HCT116 (cell line): ENCODE measurements around the gene CHTOP. TPM values are rescaled to one million over a fixed set of nuclear protein-coding genes. Genes with fewer than 3 reads are reported as not detected.
A peak's percentile ranks its signal among the peaks of the same experiment; 100 is the strongest.

ENCODE experiments used
- ATAC-seq: fragments of 200-7000 bp; cut with Tn5 transposase; 2 replicates; pipeline ENCODE4 v1.9.1; 2020; ENCODE audit warnings: mild to moderate bottlenecking, moderate library complexity
- BruUV-seq: library from RNA; stranded (reverse); fragments of 400-500 nt; replicated peaks from 2 replicates; lab custom pipeline; 2021; lab: Mats Ljungman, UMichigan
- CTCF ChIA-PET: fragments of 300-600 bp; sonication (Branson Sonifier 250); formaldehyde crosslinking; loops from one replicate; lab custom pipeline; 2021; ENCODE audit warnings: antibody characterized with exemption; lab: Charles Lee
- POLR2A ChIA-PET: fragments of 300-600, 350-600 bp; sonication (Branson Sonifier 250); formaldehyde crosslinking; loops from one replicate; lab custom pipeline; 2021; ENCODE audit warnings: antibody characterized with exemption; lab: Charles Lee
- RAD21 ChIA-PET, 2 experiments: fragments of 300-600 bp; sonication (Branson Sonifier 250); formaldehyde crosslinking; loops; one replicate each; lab custom pipeline; 2023; ENCODE audit warnings: low total read pairs in 2 of 2; ENCODE audit not compliant: uncharacterized antibody in 2 of 2, unreplicated experiment in 2 of 2, low non-redundant PET in 1 of 2; lab: Charles Lee
- DNase-seq: peaks from one replicate; pipeline ENCODE4 v3.0.0-alpha.2; 2010; ENCODE audit warnings: low read depth, low spot score
- H2AFZ ChIP-seq: fragments of 200-600 bp; shearing (Covaris generic), sonication (generic); 2 replicates; pipeline ENCODE4 v1.6.1; 2017; ENCODE audit warnings: low read depth, mixed run types, mixed read lengths, antibody characterized with exemption, low read length; ENCODE audit not compliant: poor library complexity, severe bottlenecking
- H3K27ac ChIP-seq: 2 replicates; pipeline ENCODE4 v1.5.1; 2012; ENCODE audit warnings: low read depth, low read length
- H3K27me3 ChIP-seq: fragments of 200-600 bp; sonication (generic); 2 replicates; pipeline ENCODE4 v1.6.1; 2016; ENCODE audit warnings: mixed run types, low read length, mixed read lengths; ENCODE audit not compliant: insufficient read depth
- H3K36me3 ChIP-seq, 2 experiments: fragments of 200-500 bp in 1 of 2; fragments of 200-600 bp in 1 of 2; sonication (Bioruptor generic) in 1 of 2; sonication (generic) in 1 of 2; 2 replicates each; pipeline versions ENCODE4 v1.5.1 to v1.6.1; 2014 to 2016; ENCODE audit warnings: low read length in 2 of 2, inconsistent platforms in 1 of 2, mixed read lengths in 1 of 2, mixed run types in 1 of 2; ENCODE audit not compliant: insufficient read depth in 2 of 2, control insufficient read depth in 1 of 2
- H3K4me1 ChIP-seq, 2 experiments: fragments of 200-600 bp in 1 of 2; sonication (generic) in 1 of 2; 2 replicates each; pipeline versions ENCODE4 v1.5.1 to v1.6.1; 2012 to 2017; ENCODE audit warnings: low read length in 2 of 2, inconsistent platforms in 1 of 2, mild to moderate bottlenecking in 1 of 2, mixed read lengths in 1 of 2, mixed run types in 1 of 2, moderate library complexity in 1 of 2; ENCODE audit not compliant: insufficient read depth in 2 of 2, control insufficient read depth in 1 of 2
- H3K4me2 ChIP-seq: fragments of 200-600 bp; sonication (generic); 2 replicates; pipeline ENCODE4 v1.6.1; 2017; ENCODE audit warnings: mixed run types, low read length, mixed read lengths
- H3K4me3 ChIP-seq, 2 experiments: fragments of 200-600 bp in 1 of 2; sonication (generic) in 1 of 2; replicated peaks in 1 of 2; 2 replicates each; pipeline ENCODE4 v1.5.1; 2011 to 2016; ENCODE audit warnings: low read length in 2 of 2, control low read depth in 1 of 2, low read depth in 1 of 2, mild to moderate bottlenecking in 1 of 2, mixed read lengths in 1 of 2, mixed run types in 1 of 2
- H3K79me2 ChIP-seq: fragments of 200-600 bp; sonication (generic); 2 replicates; pipeline ENCODE4 v1.6.1; 2017; ENCODE audit warnings: mild to moderate bottlenecking, mixed run types, low read length, moderate library complexity, mixed read lengths; ENCODE audit not compliant: insufficient read depth
- H3K9ac ChIP-seq: fragments of 200-600 bp; sonication (generic); 2 replicates; pipeline ENCODE4 v1.6.1; 2016; ENCODE audit warnings: low read length, mixed read lengths
- H3K9me2 ChIP-seq: fragments of 200-600 bp; sonication (generic), shearing (Covaris generic); 2 replicates; pipeline ENCODE4 v1.6.1; 2017; ENCODE audit warnings: mixed run types, mild to moderate bottlenecking, moderate library complexity; ENCODE audit not compliant: insufficient read depth
- H3K9me3 ChIP-seq, 2 experiments: fragments of 200-500 bp in 1 of 2; fragments of 200-600 bp in 1 of 2; sonication (Bioruptor generic) in 1 of 2; sonication (generic) in 1 of 2; 2 replicates each; pipeline ENCODE4 v1.6.1; 2014 to 2017; ENCODE audit warnings: low read length in 2 of 2, mixed read lengths in 2 of 2, inconsistent platforms in 1 of 2, low read depth in 1 of 2, mild to moderate bottlenecking in 1 of 2, mixed run types in 1 of 2, moderate library complexity in 1 of 2; ENCODE audit not compliant: control insufficient read depth in 1 of 2, insufficient read depth in 1 of 2
- H4K20me1 ChIP-seq: fragments of 200-600 bp; sonication (generic), shearing (Covaris generic); 2 replicates; pipeline ENCODE4 v1.6.1; 2017; ENCODE audit warnings: mixed run types, mild to moderate bottlenecking, moderate library complexity; ENCODE audit not compliant: insufficient read depth
- CBX3 ChIP-seq: IDR thresholded peaks from 2 replicates; pipeline ENCODE4 v1.6.1; 2012; ENCODE audit warnings: low read depth
- CEBPB ChIP-seq: IDR thresholded peaks from 2 replicates; pipeline ENCODE4 v1.6.1; 2012; ENCODE audit warnings: low read depth
- EGR1 ChIP-seq: IDR thresholded peaks from 2 replicates; pipeline ENCODE4 v1.6.1; 2012; ENCODE audit warnings: low read depth
- SIN3A ChIP-seq: IDR thresholded peaks from 2 replicates; pipeline ENCODE4 v1.6.1; 2012; ENCODE audit warnings: low read depth
- SP1 ChIP-seq: IDR thresholded peaks from 2 replicates; pipeline ENCODE4 v1.6.1; 2012; ENCODE audit warnings: low read depth
- SRF ChIP-seq: IDR thresholded peaks from 2 replicates; pipeline ENCODE4 v1.6.1; 2012; ENCODE audit warnings: low read depth
- TCF7L2 ChIP-seq: IDR thresholded peaks from 2 replicates; pipeline ENCODE4 v1.7.0; 2011; ENCODE audit warnings: borderline replicate concordance, inconsistent platforms; ENCODE audit not compliant: insufficient read depth, insufficient read length; ENCODE audit errors: extremely low read depth
- YY1 ChIP-seq: IDR thresholded peaks from 2 replicates; pipeline ENCODE4 v1.6.1; 2011; ENCODE audit warnings: low read length, low read depth, moderate library complexity, mild to moderate bottlenecking; ENCODE audit not compliant: insufficient replicate concordance; ENCODE audit errors: extremely low read depth
- intact Hi-C: fragments of 100-400 bp; cut with micrococcal nuclease; formaldehyde crosslinking; loops from 2 replicates; pipeline ENCODE4 v1.10.0; 2022
- total RNA-seq: library from RNA; stranded (reverse); gene quantifications from one replicate; pipeline ENCODE4 v1.2.1, GENCODE V29; 2021; ENCODE audit not compliant: unreplicated experiment
- TF ChIP-seq, protein P1 (sequence below): IDR thresholded peaks from 2 replicates; pipeline ENCODE4 v1.6.1; 2011; ENCODE audit warnings: mild to moderate bottlenecking, low read length, moderate library complexity; ENCODE audit not compliant: insufficient replicate concordance; ENCODE audit errors: extremely low read depth

CHTOP gene
- total RNA-seq, 1 experiment from 2014 or later: 110 TPM

DNA sequence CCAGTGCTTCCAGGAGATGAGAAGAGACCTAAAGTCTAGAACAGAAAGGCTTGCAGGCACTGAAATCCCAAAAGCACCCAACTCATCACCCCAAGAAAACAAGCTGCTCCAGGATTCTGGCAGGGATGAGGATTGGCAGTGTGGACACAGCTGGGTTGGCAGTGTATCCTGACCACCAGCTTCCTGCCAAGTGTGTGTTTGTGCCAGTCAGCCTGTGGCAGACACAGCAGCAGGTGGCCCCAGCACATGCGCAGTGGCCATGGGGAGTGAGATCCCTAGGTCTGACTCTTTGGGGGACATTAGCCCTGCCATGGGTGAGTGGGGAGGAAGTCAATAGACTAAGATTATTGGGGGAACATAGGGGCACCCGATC lies 16.0 kb downstream of the CHTOP start:
- no peaks in the 10 kb centered on the region for H3K27me3 ChIP-seq
- BruUV-seq: no TSS peak
- TF ChIP-seq, protein P1, sequence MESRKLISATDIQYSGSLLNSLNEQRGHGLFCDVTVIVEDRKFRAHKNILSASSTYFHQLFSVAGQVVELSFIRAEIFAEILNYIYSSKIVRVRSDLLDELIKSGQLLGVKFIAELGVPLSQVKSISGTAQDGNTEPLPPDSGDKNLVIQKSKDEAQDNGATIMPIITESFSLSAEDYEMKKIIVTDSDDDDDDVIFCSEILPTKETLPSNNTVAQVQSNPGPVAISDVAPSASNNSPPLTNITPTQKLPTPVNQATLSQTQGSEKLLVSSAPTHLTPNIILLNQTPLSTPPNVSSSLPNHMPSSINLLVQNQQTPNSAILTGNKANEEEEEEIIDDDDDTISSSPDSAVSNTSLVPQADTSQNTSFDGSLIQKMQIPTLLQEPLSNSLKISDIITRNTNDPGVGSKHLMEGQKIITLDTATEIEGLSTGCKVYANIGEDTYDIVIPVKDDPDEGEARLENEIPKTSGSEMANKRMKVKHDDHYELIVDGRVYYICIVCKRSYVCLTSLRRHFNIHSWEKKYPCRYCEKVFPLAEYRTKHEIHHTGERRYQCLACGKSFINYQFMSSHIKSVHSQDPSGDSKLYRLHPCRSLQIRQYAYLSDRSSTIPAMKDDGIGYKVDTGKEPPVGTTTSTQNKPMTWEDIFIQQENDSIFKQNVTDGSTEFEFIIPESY: no peak
- no peak for TF ChIP-seq CBX3
- no peak for TF ChIP-seq EGR1
- no peak for TF ChIP-seq SP1
- TF ChIP-seq TCF7L2: no peak
- no peak for TF ChIP-seq CEBPB
- TF ChIP-seq SIN3A: no peak
- no peak for TF ChIP-seq SRF
- no peak for TF ChIP-seq YY1
- ATAC-seq (0 out of 2 replicates have a peak, but pooled peaks have one; percentile 23), DNase-seq (no peak)
- peaks cover 0 to 10% of the 10 kb centered on the region in 2 experiments; a peak in 2 of 4 replicates for H3K4me1 ChIP-seq
- no peak overlapping the region for H3K27ac ChIP-seq
- H3K79me2 ChIP-seq: peaks cover 3% of the 10 kb centered on the region; the same call in 1 of the 2 replicates
- ChIA-PET RAD21 (no interaction called here), CTCF (no interaction called here), POLR2A (interaction anchor here (1.1 to 2.8 kb wide), 2 partner anchors 16 to 23 kb away, joined by 4 to 12 read pairs; partner anchors contain the start of genes CHTOP and S100A13)
- intact Hi-C loops: no loop called here
- no peaks in the 10 kb centered on the region for H4K20me1 ChIP-seq
- H3K4me3 ChIP-seq: no peak overlapping the region
- peaks cover 11 to 16% of the 10 kb centered on the region in 2 experiments for H3K36me3 ChIP-seq
- H3K9ac ChIP-seq: no peak overlapping the region
- no peaks in the 10 kb centered on the region for H3K9me2 ChIP-seq
- no peak overlapping the region for H3K4me2 ChIP-seq
- no peak overlapping the region for H2AFZ ChIP-seq
- H3K9me3 ChIP-seq: no peaks in the 10 kb centered on the region
